ENCODE data around the gene PARP15. TPM values are rescaled to one million over a fixed set of nuclear protein-coding genes. Genes with fewer than 3 reads are reported as not detected.

PARP15 gene
- total and polyA plus RNA-seq, 12 donors: 0.21 to 1.7 (median 0.60) TPM

DNA sequence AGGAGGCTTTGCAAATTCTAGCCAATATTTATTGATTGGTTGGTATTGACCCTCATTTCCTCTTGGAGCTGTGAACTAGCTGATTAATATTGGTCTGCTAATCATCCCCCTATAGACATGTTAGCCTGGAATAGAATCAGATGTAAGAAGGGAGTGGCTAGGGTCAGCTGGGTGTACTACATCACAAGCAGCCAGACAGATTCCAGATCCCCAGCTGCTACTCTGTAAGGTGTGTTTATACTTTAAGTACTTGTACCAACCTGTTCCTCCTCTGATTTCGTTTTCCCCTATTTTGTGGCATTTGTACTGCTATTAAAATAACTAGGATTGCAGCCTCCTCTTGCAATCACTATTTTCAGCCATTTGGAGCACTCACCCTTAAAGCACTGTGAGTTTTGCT lies 49.9 kb downstream of the PARP15 start:
- WGBS, 2 donors: 23 to 41% methylated on average over 1 of the region's 1 CpG
- no peak for TF ChIP-seq CTCF (IDR thresholded peaks at IDR 0.05)
- H3K36me3 ChIP-seq: no peaks in the 10 kb centered on the region
- H3K27me3 ChIP-seq: no peaks in the 10 kb centered on the region
- intact Hi-C loops (cut with DNase I): no loop called here
- no peak for DNase-seq
- no peak overlapping the region for H3K4me3 ChIP-seq
- no peak overlapping the region for H3K27ac ChIP-seq
- H3K9me3 ChIP-seq: no peaks in the 10 kb centered on the region
- no peak for ATAC-seq
- H3K4me1 ChIP-seq: no peaks in the 10 kb centered on the region

DNA sequence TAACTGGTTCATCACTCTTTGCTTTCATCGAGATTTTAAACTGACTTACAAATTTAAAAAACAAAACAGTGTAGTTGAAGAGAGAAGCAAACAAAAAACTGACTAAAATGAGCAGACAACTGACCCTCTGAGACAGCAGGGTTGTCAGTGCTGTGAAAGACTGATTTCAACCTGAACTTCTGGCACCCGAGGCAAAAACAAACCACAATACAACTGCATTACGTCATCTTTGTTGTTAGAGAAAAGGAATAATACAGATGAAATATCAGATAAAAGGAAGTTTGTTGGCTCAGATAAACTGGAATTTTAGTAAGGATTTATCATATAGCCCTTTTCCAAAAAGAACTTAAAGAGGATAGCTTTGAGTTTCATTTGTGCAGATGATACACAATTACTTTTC lies 51.1 kb downstream of the PARP15 start:
- intact Hi-C loops (cut with DNase I): no loop called here
- Histone ChIP-seq H3K27me3 (no peaks in the 10 kb centered on the region), H3K9me3 (no peaks in the 10 kb centered on the region), H3K36me3 (no peaks in the 10 kb centered on the region), H3K27ac (no peak overlapping the region), H3K4me3 (no peak overlapping the region), H3K4me1 (no peaks in the 10 kb centered on the region)
- no peak for TF ChIP-seq CTCF (IDR thresholded peaks at IDR 0.05)
- 62 to 64% methylated on average over 3 of the region's 3 CpGs for WGBS, 2 donors
- no peak for DNase-seq
- no peak for ATAC-seq

DNA sequence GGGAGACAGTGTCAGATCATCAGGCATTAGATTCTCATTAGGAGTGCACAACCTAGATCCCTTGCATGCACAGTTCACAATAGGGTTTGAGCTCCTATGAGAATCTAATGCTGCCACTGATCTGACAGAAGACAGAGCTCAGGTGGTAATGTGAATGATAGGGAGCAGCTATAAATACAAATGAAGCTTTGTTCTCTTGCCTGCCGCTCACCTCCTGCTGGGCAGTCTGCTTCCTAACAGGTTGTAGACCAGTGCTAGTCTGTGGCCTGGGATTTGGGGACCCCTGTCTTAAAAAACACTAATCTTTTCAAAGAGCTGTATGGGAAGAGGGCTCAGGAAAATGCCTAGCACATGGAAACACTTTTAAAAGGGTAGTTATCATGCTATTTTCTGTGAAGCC lies 52.3 kb downstream of the PARP15 start:
- no peaks in the 10 kb centered on the region for H3K9me3 ChIP-seq
- WGBS, 2 donors: 91 to 98% methylated on average over 1 of the region's 1 CpG
- no peaks in the 10 kb centered on the region for H3K4me1 ChIP-seq
- no peaks in the 10 kb centered on the region for H3K27me3 ChIP-seq
- TF ChIP-seq CTCF (IDR thresholded peaks at IDR 0.05): no peak
- DNase-seq: no peak
- no peaks in the 10 kb centered on the region for H3K36me3 ChIP-seq
- no peak overlapping the region for H3K27ac ChIP-seq
- no peak overlapping the region for H3K4me3 ChIP-seq
- intact Hi-C loops (cut with DNase I): no loop called here
- ATAC-seq: no peak

DNA sequence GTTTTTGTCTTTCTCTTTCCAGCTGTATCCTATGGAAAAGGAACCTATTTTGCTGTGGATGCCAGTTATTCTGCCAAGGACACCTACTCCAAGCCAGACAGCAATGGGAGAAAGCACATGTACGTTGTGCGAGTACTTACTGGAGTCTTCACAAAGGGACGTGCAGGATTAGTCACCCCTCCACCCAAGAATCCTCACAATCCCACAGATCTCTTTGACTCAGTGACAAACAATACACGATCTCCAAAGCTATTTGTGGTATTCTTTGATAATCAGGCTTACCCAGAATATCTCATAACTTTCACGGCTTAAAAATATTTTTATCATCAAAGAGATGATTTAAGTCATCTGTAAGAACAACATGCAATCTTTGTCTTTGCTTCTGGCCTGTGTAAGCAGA lies 58.3 kb downstream of the PARP15 start:
- Histone ChIP-seq H3K27me3 (no peaks in the 10 kb centered on the region), H3K36me3 (no peaks in the 10 kb centered on the region), H3K4me1 (no peaks in the 10 kb centered on the region), H3K4me3 (no peak overlapping the region), H3K27ac (no peak overlapping the region), H3K9me3 (no peaks in the 10 kb centered on the region)
- no peak for TF ChIP-seq CTCF (IDR thresholded peaks at IDR 0.05)
- DNase-seq (no peak), ATAC-seq (no peak)
- intact Hi-C loops (cut with DNase I): no loop called here
- 58 to 62% methylated on average over 5 of the region's 5 CpGs for WGBS, 2 donors

DNA sequence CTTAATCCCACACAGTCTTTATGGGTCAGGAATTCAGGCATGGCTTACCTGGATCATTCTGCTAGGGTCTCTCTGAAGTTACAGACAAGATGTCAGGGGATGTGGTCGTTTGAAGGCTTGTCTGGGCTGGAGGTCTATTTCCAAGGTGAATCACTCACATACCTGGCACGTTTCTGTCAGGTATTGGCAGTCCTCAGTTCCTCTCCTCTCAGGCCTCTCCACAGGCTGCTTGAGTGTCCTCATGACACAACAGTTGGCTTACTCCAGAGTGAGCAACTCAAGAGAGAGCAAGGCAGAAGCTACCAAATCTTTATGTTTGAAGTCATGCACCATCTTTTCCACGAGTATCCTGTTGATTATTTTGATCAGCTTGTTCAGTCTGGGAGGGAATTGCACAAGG lies 59.2 kb downstream of the PARP15 start:
- H3K9me3 ChIP-seq: no peaks in the 10 kb centered on the region
- ATAC-seq (no peak), DNase-seq (no peak)
- intact Hi-C loops (cut with DNase I): no loop called here
- no peak overlapping the region for H3K4me3 ChIP-seq
- TF ChIP-seq CTCF (IDR thresholded peaks at IDR 0.05): no peak
- H3K4me1 ChIP-seq: no peaks in the 10 kb centered on the region
- no peaks in the 10 kb centered on the region for H3K36me3 ChIP-seq
- no peaks in the 10 kb centered on the region for H3K27me3 ChIP-seq
- no peak overlapping the region for H3K27ac ChIP-seq
- 45 to 56% methylated on average over 3 of the region's 3 CpGs for WGBS, 2 donors
